ENCODE data around the gene SERPINB2.

The SERPINB2 gene

DNA sequence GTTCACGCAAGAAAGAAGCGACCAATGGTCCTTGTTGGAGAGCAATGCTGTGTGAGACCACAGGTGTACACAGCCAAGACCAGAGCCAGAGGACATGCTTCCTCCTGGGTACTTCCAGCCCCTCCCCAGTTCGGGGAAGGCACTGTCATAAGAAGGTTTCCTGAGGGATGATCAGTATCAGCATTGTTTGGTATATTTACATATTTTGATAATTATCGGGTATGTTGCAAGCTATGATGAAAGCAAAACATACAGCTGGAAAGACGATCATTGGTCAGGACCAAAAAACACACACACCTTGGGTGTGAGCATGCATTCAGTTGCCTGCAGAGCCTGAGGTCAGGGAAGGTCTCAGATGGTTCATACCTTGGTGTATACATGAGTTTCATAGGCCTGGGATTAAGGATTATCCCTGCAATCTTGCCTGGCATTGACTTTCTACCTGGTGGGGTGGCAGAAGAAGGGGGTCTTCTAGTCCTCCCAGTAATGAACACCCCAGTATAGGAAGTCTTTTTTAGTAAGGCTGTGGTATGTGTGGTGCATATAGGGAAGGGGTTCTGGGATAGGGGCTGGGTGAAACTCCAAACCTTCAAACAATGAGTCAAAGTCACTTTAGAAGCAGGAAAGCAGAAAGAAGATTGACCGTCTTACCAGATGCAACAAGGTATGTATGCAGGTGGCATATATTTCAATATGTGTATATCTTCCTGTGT lies 2.9 kb downstream of the SERPINB2 start:
- Histone ChIP-seq H3K36me3 (ENCODE audit: control insufficient read depth, insufficient read depth, low read length) (no peaks in the 10 kb centered on the region), H3K79me2 (no peaks in the 10 kb centered on the region), H3K27me3 (ENCODE audit: control insufficient read depth, insufficient read depth, low read length) (no peaks in the 10 kb centered on the region), H3K4me1 (peaks cover 19% of the 10 kb centered on the region), H3K4me3 (ENCODE audit: low read depth, low read length) (no peak overlapping the region), H3K27ac (no peak overlapping the region), H3K9me3 (ENCODE audit: control insufficient read depth, low read length) (no peaks in the 10 kb centered on the region), H2AFZ (peak overlapping the region; percentile 35), H3K4me2 (ENCODE audit: low read length) (no peak overlapping the region), H3K9ac (no peak overlapping the region)
- no peak for TF ChIP-seq CTCF (IDR thresholded peaks at IDR 0.05)

DNA sequence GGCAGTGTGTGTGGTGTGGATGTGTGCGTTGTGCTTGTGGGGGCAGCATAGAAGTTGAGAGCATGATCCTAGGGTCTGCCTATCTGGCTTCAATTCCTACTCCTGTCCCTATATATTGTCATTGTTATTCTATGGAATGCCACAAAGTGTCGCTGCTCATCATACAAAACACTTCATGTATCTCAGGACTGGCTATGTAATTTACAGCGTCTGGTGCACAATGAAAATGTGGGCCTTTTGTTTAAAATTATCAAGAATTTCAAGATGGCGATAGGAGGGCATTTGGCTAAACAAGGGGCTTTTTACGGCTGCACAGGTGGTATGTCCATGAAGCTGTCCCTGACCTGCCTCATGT lies 3.4 kb downstream of the SERPINB2 start:
- no peak overlapping the region for H3K27ac ChIP-seq
- no peaks in the 10 kb centered on the region for H3K79me2 ChIP-seq
- peaks cover 19% of the 10 kb centered on the region for H3K4me1 ChIP-seq
- H3K27me3 ChIP-seq (ENCODE audit: control insufficient read depth, insufficient read depth, low read length), result no peaks in the 10 kb centered on the region
- TF ChIP-seq CTCF (IDR thresholded peaks at IDR 0.05), result no peak
- H3K9ac ChIP-seq, result no peak overlapping the region
- no peaks in the 10 kb centered on the region for H3K9me3 ChIP-seq (ENCODE audit: control insufficient read depth, low read length)
- H3K36me3 ChIP-seq (ENCODE audit: control insufficient read depth, insufficient read depth, low read length), result no peaks in the 10 kb centered on the region
- no peak overlapping the region for H3K4me3 ChIP-seq (ENCODE audit: low read depth, low read length)
- no peak overlapping the region for H3K4me2 ChIP-seq (ENCODE audit: low read length)
- H2AFZ ChIP-seq, result no peak overlapping the region

DNA sequence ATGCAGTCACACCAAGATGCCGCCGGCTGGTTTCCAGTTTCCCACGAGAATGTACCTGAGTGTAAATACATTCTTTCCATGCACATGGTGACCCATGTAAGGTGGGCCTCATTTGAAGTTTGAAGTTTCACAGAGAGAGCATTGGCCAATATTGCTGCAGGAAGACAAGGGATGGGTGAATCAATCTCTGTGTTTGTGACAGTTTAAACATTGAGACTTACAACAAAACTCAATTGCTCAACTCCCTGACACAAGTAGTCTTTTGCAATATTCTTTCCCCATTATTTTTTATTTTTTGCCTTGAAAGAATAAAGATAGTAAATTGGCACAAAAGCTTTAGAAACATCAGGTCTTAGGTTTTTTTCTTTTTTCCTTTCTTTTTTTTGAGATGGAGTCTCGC lies 5.1 kb downstream of the SERPINB2 start:
- Histone ChIP-seq H3K9me3 (ENCODE audit: control insufficient read depth, low read length) (no peaks in the 10 kb centered on the region), H3K36me3 (ENCODE audit: control insufficient read depth, insufficient read depth, low read length) (no peaks in the 10 kb centered on the region), H3K79me2 (no peaks in the 10 kb centered on the region), H3K4me1 (peaks cover 19% of the 10 kb centered on the region), H3K27me3 (ENCODE audit: control insufficient read depth, insufficient read depth, low read length) (no peaks in the 10 kb centered on the region), H2AFZ (no peak overlapping the region), H3K4me3 (ENCODE audit: low read depth, low read length) (no peak overlapping the region), H3K4me2 (ENCODE audit: low read length) (no peak overlapping the region), H3K27ac (no peak overlapping the region), H3K9ac (no peak overlapping the region)
- TF ChIP-seq CTCF (IDR thresholded peaks at IDR 0.05), result no peak

- Histone ChIP-seq H3K4me2 (ENCODE audit: low read length) (no peak overlapping the region), H2AFZ (no peak overlapping the region), H3K4me3 (ENCODE audit: low read depth, low read length) (no peak overlapping the region), H3K9ac (no peak overlapping the region), H3K4me1 (peaks cover 10% of the 10 kb centered on the region), H3K27ac (no peak overlapping the region), H3K79me2 (no peaks in the 10 kb centered on the region), H3K27me3 (ENCODE audit: control insufficient read depth, insufficient read depth, low read length) (no peaks in the 10 kb centered on the region), H3K9me3 (ENCODE audit: control insufficient read depth, low read length) (no peaks in the 10 kb centered on the region), H3K36me3 (ENCODE audit: control insufficient read depth, insufficient read depth, low read length) (no peaks in the 10 kb centered on the region)
- no peak for TF ChIP-seq CTCF (IDR thresholded peaks at IDR 0.05)
Observed at GRCh38 chr18:63894106-63894772, 6.7 kb downstream of the SERPINB2 start.

GRCh38 chr18:63895190-63895589 lies 7.7 kb downstream of the SERPINB2 start:
- Histone ChIP-seq H3K9me3 (ENCODE audit: control insufficient read depth, low read length) (no peaks in the 10 kb centered on the region), H3K36me3 (ENCODE audit: control insufficient read depth, insufficient read depth, low read length) (no peaks in the 10 kb centered on the region), H3K27me3 (ENCODE audit: control insufficient read depth, insufficient read depth, low read length) (no peaks in the 10 kb centered on the region), H2AFZ (no peak overlapping the region), H3K4me2 (ENCODE audit: low read length) (no peak overlapping the region), H3K79me2 (no peaks in the 10 kb centered on the region), H3K4me1 (peaks cover 4% of the 10 kb centered on the region), H3K4me3 (ENCODE audit: low read depth, low read length) (no peak overlapping the region), H3K9ac (no peak overlapping the region), H3K27ac (no peak overlapping the region)
- TF ChIP-seq CTCF (IDR thresholded peaks at IDR 0.05), result no peak

All from parathyroid adenoma (tissue), 2 donors.